Neutrophil (primary cell): ENCODE data around the gene CCDC192.

Experiments used
- H3K27ac ChIP-seq: fragments of 200-600 bp; sonication (generic); 2 replicates; pipeline ENCODE4 v1.5.1; 2016; ENCODE audit warnings: mild to moderate bottlenecking, moderate library complexity
- H3K27me3 ChIP-seq: fragments of 200-600 bp; sonication (generic); 2 replicates; pipeline ENCODE4 v1.6.0; 2016; ENCODE audit warnings: mild to moderate bottlenecking
- H3K36me3 ChIP-seq: fragments of 200-600 bp; sonication (generic); 2 replicates; pipeline ENCODE4 v1.5.1; 2017
- H3K4me1 ChIP-seq, 2 experiments: fragments of 200-600 bp in 1 of 2; sonication (generic) in 1 of 2; 1 replicate in 1 of 2; 2 replicates in 1 of 2; pipeline versions ENCODE4 v1.5.1 to v1.6.1; 2013 to 2016; ENCODE audit warnings: low read depth in 1 of 2, low read length in 1 of 2, mild to moderate bottlenecking in 1 of 2, moderate library complexity in 1 of 2; ENCODE audit not compliant: control insufficient read depth in 1 of 2, insufficient read depth in 1 of 2
- H3K4me3 ChIP-seq, 2 experiments: fragments of 200-600 bp in 1 of 2; sonication (generic) in 1 of 2; 1 replicate in 1 of 2; 2 replicates in 1 of 2; pipeline ENCODE4 v1.5.1; 2013 to 2016; ENCODE audit warnings: low read depth in 1 of 2, low read length in 1 of 2, mild to moderate bottlenecking in 1 of 2, moderate library complexity in 1 of 2
- H3K9me3 ChIP-seq: fragments of 200-600 bp; sonication (generic); 2 replicates; pipeline ENCODE4 v1.5.1; 2016
- CTCF ChIP-seq: fragments of 200-600 bp; sonication (generic); IDR thresholded peaks from 2 replicates; pipeline ENCODE4 v1.5.1; 2016; ENCODE audit warnings: antibody characterized with exemption

CCDC192 gene

GRCh38 chr5:127834094-127834531 is 130.9 kb downstream of the CCDC192 start:
- no peak overlapping the region for H3K27ac ChIP-seq
- no peak for TF ChIP-seq CTCF
- no peak overlapping the region for H3K4me3 ChIP-seq
- H3K4me1 ChIP-seq: no peaks in the 10 kb centered on the region
- no peaks in the 10 kb centered on the region for H3K27me3 ChIP-seq
- H3K9me3 ChIP-seq: no peaks in the 10 kb centered on the region
- H3K36me3 ChIP-seq: no peaks in the 10 kb centered on the region

- no peak for TF ChIP-seq CTCF
- no peak overlapping the region for H3K27ac ChIP-seq
- H3K27me3 ChIP-seq: no peaks in the 10 kb centered on the region
- peaks cover 0 to 1% of the 10 kb centered on the region in 2 experiments for H3K4me1 ChIP-seq
- H3K4me3 ChIP-seq: no peak overlapping the region
- no peaks in the 10 kb centered on the region for H3K9me3 ChIP-seq
- H3K36me3 ChIP-seq: no peaks in the 10 kb centered on the region
Observed at GRCh38 chr5:127834554-127834953, 131.4 kb downstream of the CCDC192 start.

GRCh38 chr5:127838661-127839060 is 135.5 kb downstream of the CCDC192 start:
- H3K4me1 ChIP-seq: peaks cover 0 to 16% of the 10 kb centered on the region in 2 experiments
- H3K4me3 ChIP-seq: no peak overlapping the region
- H3K9me3 ChIP-seq: no peaks in the 10 kb centered on the region
- H3K36me3 ChIP-seq: no peaks in the 10 kb centered on the region
- H3K27me3 ChIP-seq: no peaks in the 10 kb centered on the region
- H3K27ac ChIP-seq: no peak overlapping the region
- TF ChIP-seq CTCF: no peak

DNA sequence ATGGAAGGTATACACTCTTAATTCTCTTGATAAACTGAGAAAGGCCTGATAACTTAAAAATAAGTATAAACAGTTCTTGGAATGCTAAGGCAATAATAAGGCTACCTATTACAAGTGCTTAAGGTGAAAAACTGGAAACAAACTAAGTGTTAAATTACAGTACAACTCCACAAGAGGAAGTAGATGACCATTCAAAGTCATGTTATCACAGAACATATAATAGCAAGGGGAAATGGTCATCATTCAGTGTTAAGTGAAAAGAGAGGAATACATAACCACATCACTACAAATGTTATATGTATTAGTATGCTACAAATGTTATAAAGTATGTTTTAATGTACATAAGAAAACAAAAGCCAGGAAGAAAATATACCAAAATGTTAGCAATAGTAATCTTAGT is 135.9 kb downstream of the CCDC192 start:
- H3K4me1 ChIP-seq: peaks cover 0 to 16% of the 10 kb centered on the region in 2 experiments
- H3K9me3 ChIP-seq: no peaks in the 10 kb centered on the region
- H3K27me3 ChIP-seq: no peaks in the 10 kb centered on the region
- H3K27ac ChIP-seq: no peak overlapping the region
- no peak for TF ChIP-seq CTCF
- no peak overlapping the region for H3K4me3 ChIP-seq
- no peaks in the 10 kb centered on the region for H3K36me3 ChIP-seq

DNA sequence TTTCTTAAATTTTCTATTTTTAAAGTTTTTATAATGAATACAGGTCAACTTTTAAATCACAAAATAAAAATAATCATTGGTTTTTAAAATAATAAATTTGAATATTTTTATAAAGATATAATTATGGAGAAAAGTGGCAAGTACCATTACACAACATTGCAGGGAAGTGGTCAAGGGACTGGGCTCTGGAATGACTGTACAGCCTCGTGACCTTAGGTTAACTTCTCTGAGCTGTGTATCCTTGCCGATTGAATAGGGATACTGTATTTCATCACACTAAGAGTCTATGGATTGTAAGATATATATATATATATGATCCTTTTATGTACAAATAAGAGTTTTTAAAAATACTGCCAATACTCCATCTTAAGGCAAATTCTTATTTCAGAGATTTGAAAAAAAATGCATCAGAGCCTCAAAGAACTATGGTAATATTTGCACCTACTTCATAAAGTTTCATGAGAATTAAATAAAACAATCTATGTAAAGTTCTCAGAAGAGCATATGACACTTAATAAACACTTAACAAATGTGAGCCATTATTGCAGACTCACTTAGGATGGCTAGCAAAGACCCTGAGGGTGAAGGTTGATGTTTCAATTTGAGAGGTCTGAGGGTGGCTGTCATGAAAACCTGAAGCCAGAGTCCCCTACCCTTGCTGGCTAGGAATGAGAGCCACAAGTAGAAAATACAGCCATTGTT is 136.5 kb downstream of the CCDC192 start:
- TF ChIP-seq CTCF: no peak
- Histone ChIP-seq H3K36me3 (no peaks in the 10 kb centered on the region), H3K4me3 (no peak overlapping the region), H3K4me1 (peaks cover 0 to 16% of the 10 kb centered on the region in 2 experiments), H3K27me3 (no peaks in the 10 kb centered on the region), H3K9me3 (no peaks in the 10 kb centered on the region), H3K27ac (no peak overlapping the region)

- H3K27ac ChIP-seq: no peak overlapping the region
- no peaks in the 10 kb centered on the region for H3K9me3 ChIP-seq
- H3K4me1 ChIP-seq: peaks cover 0 to 16% of the 10 kb centered on the region in 2 experiments
- no peaks in the 10 kb centered on the region for H3K27me3 ChIP-seq
- H3K36me3 ChIP-seq: no peaks in the 10 kb centered on the region
- TF ChIP-seq CTCF: no peak
- H3K4me3 ChIP-seq: no peak overlapping the region
Observed at GRCh38 chr5:127840198-127840524, 137.0 kb downstream of the CCDC192 start.
